Epidermal melanocyte (primary cell): Measurements from ENCODE around the gene TNFRSF1A.
A peak's percentile ranks its signal among the peaks of the same experiment; 100 is the strongest.

Experiments
- DNase-seq: peaks from one replicate; pipeline ENCODE4 v3.0.0; 2011; ENCODE audit warnings: low spot score; ENCODE audit not compliant: insufficient read length

Gene TNFRSF1A

GRCh38 chr12:6337958-6338433 lies 3.9 kb downstream of the TNFRSF1A start:
- no peak for DNase-seq

GRCh38 chr12:6336889-6337853 lies 4.7 kb downstream of the TNFRSF1A start:
- no peak for DNase-seq

GRCh38 chr12:6336079-6336888 lies 5.6 kb downstream of the TNFRSF1A start:
- peak; percentile 97 for DNase-seq

- peak; percentile 68 for DNase-seq
Measured at GRCh38 chr12:6335451-6336078, 6.3 kb downstream of the TNFRSF1A start.

- DNase-seq = no peak
Measured at GRCh38 chr12:6334940-6335450, 6.9 kb downstream of the TNFRSF1A start.

- no peak for DNase-seq
Measured at GRCh38 chr12:6334359-6334758, 7.5 kb downstream of the TNFRSF1A start.

GRCh38 chr12:6333566-6333965 lies 8.3 kb downstream of the TNFRSF1A start:
- DNase-seq = no peak

- no peak for DNase-seq
Measured at GRCh38 chr12:6333029-6333428, 8.8 kb downstream of the TNFRSF1A start.

GRCh38 chr12:6332459-6332858 lies 9.4 kb downstream of the TNFRSF1A start:
- DNase-seq = peak; percentile 51

GRCh38 chr12:6330999-6331714 lies 10.7 kb downstream of the TNFRSF1A start:
- no peak for DNase-seq

- DNase-seq = no peak
Measured at GRCh38 chr12:6330192-6330591, 11.7 kb downstream of the TNFRSF1A start.

- no peak for DNase-seq
Measured at GRCh38 chr12:6329703-6330064, 12.2 kb downstream of the TNFRSF1A start.

GRCh38 chr12:6328945-6329702 lies 12.8 kb downstream of the TNFRSF1A start:
- DNase-seq = no peak

GRCh38 chr12:6328045-6328779 lies 13.7 kb downstream of the TNFRSF1A start:
- DNase-seq = no peak

- no peak for DNase-seq
Measured at GRCh38 chr12:6327229-6328041, 14.4 kb downstream of the TNFRSF1A start.

GRCh38 chr12:6326316-6327228 lies 15.3 kb downstream of the TNFRSF1A start:
- no peak for DNase-seq

- DNase-seq = no peak
Measured at GRCh38 chr12:6324936-6325750, 16.7 kb downstream of the TNFRSF1A start.
